GM12874 (cell line): ENCODE data around the gene C14orf119.
A peak's percentile ranks its signal among the peaks of the same experiment; 100 is the strongest.

Experiments
- TF ChIP-seq, protein P1 (sequence below): IDR thresholded peaks from 2 replicates; pipeline ENCODE4 v1.5.1; 2011; ENCODE audit warnings: low read depth, mild to moderate bottlenecking, control low read depth, low read length, moderate library complexity; ENCODE audit not compliant: insufficient read depth

C14orf119 gene

DNA sequence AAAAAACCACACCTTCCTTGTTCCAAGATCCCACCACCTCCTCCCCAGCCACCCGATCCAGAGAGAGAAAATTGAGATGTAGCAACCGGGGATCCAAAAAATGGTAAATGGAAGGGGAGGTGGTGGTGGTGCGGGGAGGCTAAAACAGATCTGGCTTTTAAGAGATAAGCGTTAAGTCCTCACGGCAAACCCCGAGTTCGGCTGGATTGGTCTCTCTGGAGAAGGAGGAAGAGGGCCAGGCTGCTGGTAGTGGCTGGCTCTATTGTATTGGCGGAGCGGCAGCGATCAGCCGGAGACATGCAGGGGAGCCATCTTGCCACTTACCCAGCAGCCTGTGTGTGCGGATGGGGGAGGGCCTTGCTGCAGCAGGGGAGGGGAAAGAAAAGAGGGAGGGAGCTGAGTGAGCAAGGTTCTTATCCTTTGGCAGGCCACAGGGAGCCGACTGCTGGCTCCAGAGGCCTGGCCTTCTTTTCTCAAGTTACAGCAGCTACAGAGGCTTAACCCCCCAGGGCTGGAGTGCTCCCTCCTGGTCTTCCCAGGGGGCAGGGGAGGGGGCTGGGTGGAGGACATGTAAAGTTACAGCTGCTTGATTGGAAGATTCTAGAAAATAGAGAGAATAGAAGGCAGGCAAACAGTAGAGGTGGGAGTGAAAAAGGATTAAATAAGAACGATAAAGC is 23.9 kb upstream of the C14orf119 start:
- TF ChIP-seq, protein P1, sequence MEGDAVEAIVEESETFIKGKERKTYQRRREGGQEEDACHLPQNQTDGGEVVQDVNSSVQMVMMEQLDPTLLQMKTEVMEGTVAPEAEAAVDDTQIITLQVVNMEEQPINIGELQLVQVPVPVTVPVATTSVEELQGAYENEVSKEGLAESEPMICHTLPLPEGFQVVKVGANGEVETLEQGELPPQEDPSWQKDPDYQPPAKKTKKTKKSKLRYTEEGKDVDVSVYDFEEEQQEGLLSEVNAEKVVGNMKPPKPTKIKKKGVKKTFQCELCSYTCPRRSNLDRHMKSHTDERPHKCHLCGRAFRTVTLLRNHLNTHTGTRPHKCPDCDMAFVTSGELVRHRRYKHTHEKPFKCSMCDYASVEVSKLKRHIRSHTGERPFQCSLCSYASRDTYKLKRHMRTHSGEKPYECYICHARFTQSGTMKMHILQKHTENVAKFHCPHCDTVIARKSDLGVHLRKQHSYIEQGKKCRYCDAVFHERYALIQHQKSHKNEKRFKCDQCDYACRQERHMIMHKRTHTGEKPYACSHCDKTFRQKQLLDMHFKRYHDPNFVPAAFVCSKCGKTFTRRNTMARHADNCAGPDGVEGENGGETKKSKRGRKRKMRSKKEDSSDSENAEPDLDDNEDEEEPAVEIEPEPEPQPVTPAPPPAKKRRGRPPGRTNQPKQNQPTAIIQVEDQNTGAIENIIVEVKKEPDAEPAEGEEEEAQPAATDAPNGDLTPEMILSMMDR: no peak

DNA sequence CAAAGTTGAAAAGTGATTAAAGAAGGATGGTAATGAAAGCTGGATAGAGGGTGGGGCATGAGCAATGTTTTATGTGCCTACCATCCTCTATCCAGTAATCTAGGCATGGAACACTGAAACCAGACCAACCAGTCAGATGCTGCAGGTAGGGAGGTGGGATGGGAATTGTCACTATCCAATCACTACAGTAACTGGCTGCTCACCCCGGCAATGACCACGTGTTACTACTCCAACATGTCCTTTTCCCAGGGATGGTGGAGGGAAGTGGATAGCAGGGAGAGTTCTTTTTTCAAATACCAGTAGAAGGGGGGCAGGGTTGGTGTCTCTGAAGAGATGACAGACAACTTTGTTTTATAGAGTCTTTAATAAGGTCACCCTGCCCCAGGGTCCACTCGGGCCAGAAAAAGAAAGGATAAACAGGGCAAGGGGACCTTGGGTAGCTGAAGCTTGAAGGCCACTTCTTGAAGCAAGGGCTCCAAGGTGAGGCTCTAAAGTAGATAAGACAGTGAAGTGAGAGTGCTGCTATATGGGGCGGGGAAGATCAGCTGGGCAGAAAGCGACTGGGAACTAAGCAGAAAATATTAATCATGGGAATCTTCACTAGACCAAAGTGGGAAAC is 23.3 kb upstream of the C14orf119 start:
- TF ChIP-seq, protein P1: no peak

DNA sequence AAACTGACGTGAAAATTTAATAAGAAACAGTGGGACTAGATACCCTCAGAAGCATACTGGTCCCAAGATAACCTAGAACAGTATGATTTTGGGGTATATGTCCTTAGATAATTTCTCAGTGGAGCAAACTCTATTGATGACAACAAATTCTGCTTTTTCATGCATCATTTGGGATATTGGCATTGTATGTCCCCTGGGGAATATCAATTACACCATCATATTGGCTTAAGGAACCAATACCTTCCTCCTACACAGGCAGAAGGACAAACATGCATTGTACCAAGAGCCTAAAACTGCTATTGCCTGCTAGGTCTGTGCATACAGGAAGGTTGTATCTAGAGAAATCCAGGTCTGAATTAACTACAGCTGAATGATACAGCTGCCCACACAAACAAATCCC is 20.4 kb upstream of the C14orf119 start:
- TF ChIP-seq, protein P1: no peak

DNA sequence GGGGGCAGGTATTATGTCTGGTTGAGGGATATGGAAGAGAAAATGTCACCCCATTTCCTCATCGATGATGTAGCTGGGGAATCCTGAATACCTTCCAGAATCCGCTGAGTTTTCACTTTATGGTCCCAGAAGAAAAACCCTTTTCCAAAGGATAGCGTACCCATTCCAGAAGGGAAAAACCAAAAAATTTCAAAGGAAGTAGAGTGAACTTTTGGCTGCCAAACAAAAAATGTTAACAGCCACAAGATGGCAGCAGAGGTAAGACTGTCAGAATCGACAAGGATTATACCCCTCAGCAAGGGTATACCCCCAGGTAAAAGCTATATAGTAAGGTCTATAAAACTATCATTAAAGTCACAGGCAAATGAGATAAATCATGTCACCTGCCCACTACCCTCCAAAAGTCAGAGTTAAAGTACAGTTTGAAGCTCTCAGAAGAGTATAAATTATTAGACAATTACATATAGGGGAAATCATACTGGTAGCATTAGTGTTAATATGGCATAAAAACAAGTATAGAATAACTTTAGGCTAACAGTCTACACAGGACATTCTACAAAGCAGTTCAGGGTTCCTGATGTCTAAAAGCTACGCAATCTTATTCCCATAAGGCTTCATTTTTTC is 18.4 kb upstream of the C14orf119 start:
- TF ChIP-seq, protein P1: peak; percentile 50

DNA sequence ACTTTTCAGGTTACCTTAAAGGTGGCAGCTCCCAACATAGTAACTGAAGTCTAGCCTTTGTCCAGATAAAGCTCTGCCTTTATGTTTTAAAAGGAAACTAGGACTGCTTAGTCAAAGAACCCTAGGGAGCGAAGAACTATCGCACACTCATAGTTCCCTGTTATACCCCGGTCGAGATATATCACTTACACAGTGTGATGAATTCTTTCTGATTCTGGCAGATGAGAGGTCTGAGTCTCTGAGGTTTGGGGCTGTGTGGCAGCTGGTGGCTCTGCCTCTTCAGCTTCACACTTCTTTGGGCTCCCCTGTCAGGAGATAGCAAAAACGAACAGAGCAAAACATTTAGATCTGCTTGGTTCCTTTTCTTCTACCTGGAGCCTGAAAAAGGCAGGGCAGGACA is 17.3 kb upstream of the C14orf119 start:
- TF ChIP-seq, protein P1: no peak

DNA sequence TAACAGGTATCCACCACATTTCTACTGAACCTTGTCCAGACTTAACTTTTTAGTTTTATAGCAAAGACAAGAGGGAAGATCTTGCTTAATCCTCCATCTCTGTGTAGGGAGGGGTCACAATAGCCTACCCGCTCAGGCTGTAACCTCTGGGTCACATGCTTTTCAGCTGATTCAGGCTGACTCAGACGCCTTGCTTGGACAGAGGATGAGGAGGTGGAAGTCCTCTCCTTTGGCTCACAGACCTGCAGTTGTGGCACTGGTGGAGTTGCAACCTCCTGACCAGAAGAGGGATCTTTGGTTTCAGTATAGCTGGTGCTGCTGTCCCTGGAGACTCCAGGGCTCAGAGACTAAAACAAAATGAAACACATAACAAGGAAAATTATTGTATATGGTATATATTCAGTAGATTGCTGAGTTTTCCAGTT is 16.6 kb upstream of the C14orf119 start:
- TF ChIP-seq, protein P1: no peak

DNA sequence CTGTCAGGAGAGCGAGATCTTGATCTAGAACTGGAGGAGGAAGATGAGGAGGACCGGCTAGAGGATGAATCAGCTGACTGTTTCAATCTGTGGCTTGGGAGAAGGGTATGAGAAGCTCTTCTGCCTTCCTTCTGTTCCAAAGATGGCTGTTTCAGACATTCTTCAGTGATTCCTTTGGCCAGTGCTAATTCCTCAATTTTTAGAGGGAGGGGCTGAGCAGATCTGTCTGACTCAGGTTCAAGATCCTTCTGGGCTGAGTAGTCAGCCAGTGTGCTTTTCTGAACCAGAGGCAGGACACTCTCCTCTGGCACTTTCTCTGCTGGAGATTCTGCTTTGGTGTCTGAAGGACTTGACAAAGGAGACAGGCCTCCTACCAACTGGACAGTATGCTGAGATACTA is 15.6 kb upstream of the C14orf119 start:
- TF ChIP-seq, protein P1: no peak
